ENCODE results near the gene ATP6V0A4.

Gene ATP6V0A4

GRCh38 chr7:138809346-138809745, 11.3 kb upstream of the ATP6V0A4 start:
- Histone ChIP-seq H2AFZ (ENCODE audit: low read depth, low read length, severe bottlenecking) (no peak overlapping the region), H4K20me1 (ENCODE audit: low read depth, low read length) (no peaks in the 10 kb centered on the region), H3K36me3 (ENCODE audit: low read length) (no peaks in the 10 kb centered on the region), H3K4me2 (ENCODE audit: low read depth, low read length, poor library complexity, severe bottlenecking) (no peak overlapping the region), H3K27ac (ENCODE audit: low read depth, low read length) (no peak overlapping the region), H3K27me3 (ENCODE audit: low read length) (no peaks in the 10 kb centered on the region), H3F3A (ENCODE audit: insufficient read depth) (no peaks in the 10 kb centered on the region), H3K79me2 (ENCODE audit: insufficient read depth, low read length) (no peaks in the 10 kb centered on the region), H3K9me2 (replicated peaks; ENCODE audit: insufficient read depth, low read length) (no peaks in the 10 kb centered on the region), H3K4me3 (ENCODE audit: insufficient read depth, low read length, poor library complexity, severe bottlenecking) (no peak overlapping the region), H3K9ac (ENCODE audit: low read length) (no peak overlapping the region), H3K9me3 (ENCODE audit: insufficient read depth, low read length) (no peaks in the 10 kb centered on the region)
- TF ChIP-seq CTCF (IDR thresholded peaks at IDR 0.05; ENCODE audit: insufficient read depth, low read length, poor library complexity, severe bottlenecking) (no peak), EZH2phosphoT487 (conservative IDR thresholded peaks at IDR 0.05; ENCODE audit: low read length) (no peak)

GRCh38 chr7:138804618-138805017, 6.6 kb upstream of the ATP6V0A4 start:
- no peaks in the 10 kb centered on the region for H3K79me2 ChIP-seq (ENCODE audit: insufficient read depth, low read length)
- no peak overlapping the region for H3K4me3 ChIP-seq (ENCODE audit: insufficient read depth, low read length, poor library complexity, severe bottlenecking)
- no peak overlapping the region for H2AFZ ChIP-seq (ENCODE audit: low read depth, low read length, severe bottlenecking)
- H3K36me3 ChIP-seq (ENCODE audit: low read length): no peaks in the 10 kb centered on the region
- TF ChIP-seq EZH2phosphoT487 (conservative IDR thresholded peaks at IDR 0.05; ENCODE audit: low read length) (no peak), CTCF (IDR thresholded peaks at IDR 0.05; ENCODE audit: insufficient read depth, low read length, poor library complexity, severe bottlenecking) (no peak)
- H3K27ac ChIP-seq (ENCODE audit: low read depth, low read length): no peak overlapping the region
- no peaks in the 10 kb centered on the region for H3K27me3 ChIP-seq (ENCODE audit: low read length)
- H4K20me1 ChIP-seq (ENCODE audit: low read depth, low read length): no peaks in the 10 kb centered on the region
- H3K9me2 ChIP-seq (replicated peaks; ENCODE audit: insufficient read depth, low read length): no peaks in the 10 kb centered on the region
- H3K4me2 ChIP-seq (ENCODE audit: low read depth, low read length, poor library complexity, severe bottlenecking): no peak overlapping the region
- H3K9ac ChIP-seq (ENCODE audit: low read length): no peak overlapping the region
- no peaks in the 10 kb centered on the region for H3K9me3 ChIP-seq (ENCODE audit: insufficient read depth, low read length)
- no peaks in the 10 kb centered on the region for H3F3A ChIP-seq (ENCODE audit: insufficient read depth)

GRCh38 chr7:138802706-138803105, 4.7 kb upstream of the ATP6V0A4 start:
- no peaks in the 10 kb centered on the region for H4K20me1 ChIP-seq (ENCODE audit: low read depth, low read length)
- no peak overlapping the region for H3K9ac ChIP-seq (ENCODE audit: low read length)
- H3K36me3 ChIP-seq (ENCODE audit: low read length): no peaks in the 10 kb centered on the region
- H3K27me3 ChIP-seq (ENCODE audit: low read length): no peaks in the 10 kb centered on the region
- no peak overlapping the region for H2AFZ ChIP-seq (ENCODE audit: low read depth, low read length, severe bottlenecking)
- H3K9me3 ChIP-seq (ENCODE audit: insufficient read depth, low read length): no peaks in the 10 kb centered on the region
- no peak overlapping the region for H3K27ac ChIP-seq (ENCODE audit: low read depth, low read length)
- no peaks in the 10 kb centered on the region for H3K79me2 ChIP-seq (ENCODE audit: insufficient read depth, low read length)
- no peak overlapping the region for H3K4me3 ChIP-seq (ENCODE audit: insufficient read depth, low read length, poor library complexity, severe bottlenecking)
- H3K9me2 ChIP-seq (replicated peaks; ENCODE audit: insufficient read depth, low read length): no peaks in the 10 kb centered on the region
- H3K4me2 ChIP-seq (ENCODE audit: low read depth, low read length, poor library complexity, severe bottlenecking): no peak overlapping the region
- H3F3A ChIP-seq (ENCODE audit: insufficient read depth): no peaks in the 10 kb centered on the region
- no peak for TF ChIP-seq EZH2phosphoT487 (conservative IDR thresholded peaks at IDR 0.05; ENCODE audit: low read length)
- no peak for TF ChIP-seq CTCF (IDR thresholded peaks at IDR 0.05; ENCODE audit: insufficient read depth, low read length, poor library complexity, severe bottlenecking)
